Retinal pigment epithelial cell (primary cell): ENCODE results near the gene DTYMK.

ENCODE experiments used
- DNase-seq: peaks from one replicate; pipeline ENCODE4 v3.0.0-alpha.2; 2010; ENCODE audit warnings: low read depth
- H3K4me3 ChIP-seq: 2 replicates; pipeline ENCODE4 v1.5.1; 2011; ENCODE audit warnings: mild to moderate bottlenecking, low read length, control low read depth, moderate library complexity
- TF ChIP-seq, protein P1 (sequence below): conservative IDR thresholded peaks from 2 replicates; pipeline ENCODE4 v1.5.1; 2011; ENCODE audit warnings: low read depth, low read length, control low read depth, inconsistent platforms

The DTYMK gene

DNA sequence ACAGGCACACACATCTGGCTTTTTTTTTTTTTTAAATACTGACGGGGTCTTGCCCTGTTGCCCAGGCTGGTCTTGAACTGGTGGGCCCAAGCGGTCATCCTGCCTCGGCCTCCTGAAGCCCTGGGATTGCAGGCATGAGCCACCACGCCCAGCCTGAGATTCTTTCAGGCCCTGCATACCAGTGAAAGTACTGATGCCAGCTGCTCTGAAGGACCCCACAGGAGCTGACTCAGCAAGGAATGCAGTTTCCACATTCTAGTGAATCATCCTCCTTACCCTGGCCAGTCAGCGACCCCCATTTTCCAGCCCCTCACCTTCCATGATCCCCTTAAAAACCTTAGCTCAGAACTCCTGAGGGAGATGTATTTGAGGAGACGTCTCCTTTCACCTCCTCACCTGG is 5.8 kb upstream of the DTYMK start:
- no peak overlapping the region for H3K4me3 ChIP-seq
- TF ChIP-seq, protein P1, sequence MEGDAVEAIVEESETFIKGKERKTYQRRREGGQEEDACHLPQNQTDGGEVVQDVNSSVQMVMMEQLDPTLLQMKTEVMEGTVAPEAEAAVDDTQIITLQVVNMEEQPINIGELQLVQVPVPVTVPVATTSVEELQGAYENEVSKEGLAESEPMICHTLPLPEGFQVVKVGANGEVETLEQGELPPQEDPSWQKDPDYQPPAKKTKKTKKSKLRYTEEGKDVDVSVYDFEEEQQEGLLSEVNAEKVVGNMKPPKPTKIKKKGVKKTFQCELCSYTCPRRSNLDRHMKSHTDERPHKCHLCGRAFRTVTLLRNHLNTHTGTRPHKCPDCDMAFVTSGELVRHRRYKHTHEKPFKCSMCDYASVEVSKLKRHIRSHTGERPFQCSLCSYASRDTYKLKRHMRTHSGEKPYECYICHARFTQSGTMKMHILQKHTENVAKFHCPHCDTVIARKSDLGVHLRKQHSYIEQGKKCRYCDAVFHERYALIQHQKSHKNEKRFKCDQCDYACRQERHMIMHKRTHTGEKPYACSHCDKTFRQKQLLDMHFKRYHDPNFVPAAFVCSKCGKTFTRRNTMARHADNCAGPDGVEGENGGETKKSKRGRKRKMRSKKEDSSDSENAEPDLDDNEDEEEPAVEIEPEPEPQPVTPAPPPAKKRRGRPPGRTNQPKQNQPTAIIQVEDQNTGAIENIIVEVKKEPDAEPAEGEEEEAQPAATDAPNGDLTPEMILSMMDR, result no peak
- DNase-seq, result no peak

DNA sequence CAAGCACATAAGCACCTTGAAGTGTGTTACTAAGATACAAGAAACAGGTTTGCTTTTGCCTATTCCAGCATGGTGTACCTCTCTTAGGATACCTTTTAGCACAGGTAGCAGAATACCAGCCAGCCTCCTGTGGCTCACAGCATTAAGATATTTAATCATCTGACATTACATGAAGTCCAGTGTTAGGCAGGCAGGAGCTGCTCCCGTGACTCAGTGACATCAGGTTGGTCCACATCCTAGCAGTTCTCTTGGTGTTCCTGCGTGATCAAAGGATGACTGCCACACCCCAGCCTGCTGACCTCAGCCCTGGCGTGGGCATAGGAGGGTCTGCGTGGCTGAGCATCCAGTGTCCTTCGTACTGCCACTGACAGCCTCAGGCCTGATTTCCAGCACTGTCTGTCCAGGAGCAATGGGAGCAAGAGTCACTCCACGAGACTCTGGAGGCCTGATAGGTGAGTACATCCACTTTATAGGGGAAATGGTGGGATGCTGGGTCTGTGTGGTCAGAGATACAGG is 3.6 kb upstream of the DTYMK start:
- H3K4me3 ChIP-seq, result no peak overlapping the region
- TF ChIP-seq, protein P1, result no peak
- DNase-seq, result no peak

DNA sequence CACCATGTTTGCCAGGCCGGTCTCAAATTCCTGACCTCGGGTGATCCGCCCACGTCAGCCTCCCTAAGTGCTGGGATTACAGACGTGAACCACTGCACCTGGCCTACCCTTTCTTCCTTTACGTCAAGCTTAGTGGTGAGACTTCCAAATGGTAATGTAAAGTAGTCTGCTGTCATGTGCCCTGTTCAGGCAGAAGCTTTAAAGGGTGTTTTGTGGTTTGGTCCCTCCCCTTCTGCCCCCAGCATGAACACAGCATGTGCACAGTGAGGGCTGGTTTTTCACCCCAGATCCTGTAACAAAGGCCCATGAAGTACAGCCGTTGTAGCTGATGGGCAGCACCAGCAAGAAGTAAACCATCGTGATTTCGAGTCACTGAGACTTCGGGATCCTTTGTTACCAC is 2.7 kb upstream of the DTYMK start:
- no peak overlapping the region for H3K4me3 ChIP-seq
- TF ChIP-seq, protein P1, result no peak
- no peak for DNase-seq

DNA sequence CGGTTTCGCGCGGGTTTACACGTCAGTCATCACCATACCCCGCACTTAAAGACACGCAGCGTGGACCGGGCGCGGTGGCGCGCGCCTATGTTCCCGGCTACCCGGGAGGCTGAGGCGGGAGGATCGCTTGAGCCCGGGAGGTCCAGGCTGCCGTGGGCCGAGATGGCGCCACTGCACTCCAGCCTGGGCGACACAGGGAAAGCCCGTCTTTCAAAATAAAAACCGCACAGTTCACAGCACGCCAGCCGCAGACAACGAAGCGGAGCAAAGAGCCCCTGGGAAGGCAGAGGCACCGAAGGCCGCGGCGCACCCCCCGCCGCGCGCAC is 328 bp downstream of the DTYMK start:
- peak overlapping the region; percentile 89 for H3K4me3 ChIP-seq
- DNase-seq, result no peak
- TF ChIP-seq, protein P1, result no peak

DNA sequence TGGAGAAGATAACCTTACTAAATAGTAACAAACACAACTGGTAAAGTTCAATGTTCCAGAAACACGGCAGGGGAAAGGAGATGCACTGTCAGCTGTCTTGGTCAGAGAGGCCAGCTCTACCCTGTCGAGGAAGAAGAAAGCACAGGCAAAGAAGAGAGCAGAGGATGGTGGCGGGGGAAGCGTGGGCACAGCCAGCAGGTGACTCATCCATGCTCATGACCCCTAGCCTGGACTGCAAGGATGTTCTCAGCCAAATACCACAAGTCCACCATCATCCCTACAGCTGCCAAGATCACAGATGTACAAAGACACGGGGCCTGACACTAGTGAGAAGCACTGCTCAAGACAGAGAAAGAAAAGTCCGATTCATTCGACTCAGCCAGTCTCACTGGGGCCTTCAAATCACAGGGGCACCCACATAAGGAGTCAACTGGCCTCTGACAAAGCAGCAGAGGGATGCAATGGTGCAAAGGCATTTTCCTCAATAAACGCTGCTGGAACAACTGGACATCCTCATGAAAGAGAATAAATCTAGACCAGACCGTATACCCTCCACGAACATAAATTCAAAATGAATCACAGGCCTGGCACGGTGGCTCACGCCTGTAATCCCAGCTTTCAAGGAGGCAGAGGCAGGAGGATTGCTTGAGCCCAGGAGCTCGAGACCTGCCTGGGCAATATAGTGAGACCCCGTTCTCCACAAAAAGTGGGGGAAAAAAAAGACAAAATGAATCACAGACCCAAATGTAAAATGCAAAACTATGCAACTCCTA is 5.6 kb downstream of the DTYMK start:
- H3K4me3 ChIP-seq, result no peak overlapping the region
- TF ChIP-seq, protein P1, result no peak
- DNase-seq, result no peak

DNA sequence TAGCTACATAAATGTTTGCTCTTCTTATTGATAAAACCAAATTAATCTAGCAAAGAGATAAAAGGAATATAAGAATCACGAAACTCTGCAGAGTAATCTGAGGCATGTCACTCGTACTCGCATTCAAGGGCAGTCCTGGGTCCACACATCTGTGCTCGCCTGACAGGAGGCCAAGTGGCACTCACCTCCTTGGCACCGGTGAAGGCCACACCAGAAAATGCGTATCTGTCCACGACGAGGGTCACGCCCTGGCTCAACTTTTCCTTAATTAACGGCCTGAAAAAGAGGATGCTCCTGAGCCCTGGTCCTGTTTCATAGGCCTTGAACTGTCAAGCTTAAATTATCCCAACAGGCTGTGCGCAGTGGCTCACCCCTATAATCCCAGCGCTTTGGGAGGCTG is 6.6 kb downstream of the DTYMK start:
- DNase-seq, result no peak
- H3K4me3 ChIP-seq, result no peak overlapping the region
- TF ChIP-seq, protein P1, result no peak
